Caco-2 (cell line): ENCODE data around the gene C2orf42. TPM values are rescaled to one million over a fixed set of nuclear protein-coding genes. Genes with fewer than 3 reads are reported as not detected.
"Not testable (repeated sequence)": the region's sequence is repeated elsewhere in the genome, so short reads cannot be mapped to it uniquely, and the experiment has no call there.

Source experiments
- BruUV-seq: library from RNA; stranded (reverse); fragments of 400-500 nt; replicated peaks from 2 replicates; lab custom pipeline; 2021; lab: Mats Ljungman, UMichigan
- CTCF ChIA-PET: fragments of 300-600 bp; sonication (Branson Sonifier 250); formaldehyde crosslinking; loops from one replicate; lab custom pipeline; 2022; ENCODE audit warnings: antibody characterized with exemption; lab: Charles Lee
- POLR2A ChIA-PET: fragments of 300-600 bp; sonication (Branson Sonifier 250); formaldehyde crosslinking; loops from one replicate; lab custom pipeline; 2022; ENCODE audit warnings: antibody characterized with exemption; lab: Charles Lee
- DNase-seq, 2 experiments: peaks; one replicate each; pipeline versions ENCODE4 v3.0.0 to v3.0.0-alpha.2; 2020 to 2022
- H3K27me3 ChIP-seq: replicated peaks from 2 replicates; pipeline ENCODE4 v1.6.0; 2011; ENCODE audit warnings: low read length; ENCODE audit not compliant: control insufficient read depth, insufficient read depth
- H3K36me3 ChIP-seq: 2 replicates; pipeline ENCODE4 v1.5.1; 2011; ENCODE audit warnings: low read length; ENCODE audit not compliant: control insufficient read depth, insufficient read depth
- H3K4me1 ChIP-seq: fragments of 250-450 bp; sonication (Bioruptor Pico); 2 replicates; pipeline ENCODE4 v1.5.1; 2020; ENCODE audit warnings: mild to moderate bottlenecking
- H3K4me3 ChIP-seq: 2 replicates; pipeline ENCODE4 v1.5.1; 2011; ENCODE audit warnings: low read depth, mild to moderate bottlenecking, control low read depth, low read length
- H3K9me3 ChIP-seq: fragments of 250-450 bp; sonication (Bioruptor Pico); 2 replicates; pipeline ENCODE4 v1.5.1; 2020; ENCODE audit warnings: mild to moderate bottlenecking, moderate library complexity
- H3K27ac Mint-ChIP-seq: one replicate; pipeline ENCODE4 v1.8.0; 2022; ENCODE audit warnings: mixed read lengths; ENCODE audit not compliant: unreplicated experiment
- H3K27me3 Mint-ChIP-seq: one replicate; pipeline ENCODE4 v1.8.0; 2022; ENCODE audit warnings: mixed read lengths; ENCODE audit not compliant: insufficient read depth, unreplicated experiment
- H3K36me3 Mint-ChIP-seq: one replicate; pipeline ENCODE4 v1.8.0; 2022; ENCODE audit warnings: mild to moderate bottlenecking, mixed read lengths; ENCODE audit not compliant: insufficient read depth, unreplicated experiment
- H3K4me1 Mint-ChIP-seq: one replicate; pipeline ENCODE4 v1.8.0; 2022; ENCODE audit warnings: low read depth, mixed read lengths; ENCODE audit not compliant: unreplicated experiment
- H3K4me3 Mint-ChIP-seq: one replicate; pipeline ENCODE4 v1.8.0; 2022; ENCODE audit warnings: mild to moderate bottlenecking, moderate library complexity, mixed read lengths; ENCODE audit not compliant: unreplicated experiment
- H3K9me3 Mint-ChIP-seq: one replicate; pipeline ENCODE4 v1.8.0; 2022; ENCODE audit warnings: mixed read lengths; ENCODE audit not compliant: unreplicated experiment
- CTCF ChIP-seq, 2 experiments: fragments of 200-600 bp in 1 of 2; IDR thresholded peaks; 1 replicate in 1 of 2; 2 replicates in 1 of 2; pipeline versions ENCODE4 v1.5.1 to v1.8.0; 2011 to 2022; ENCODE audit warnings: antibody characterized with exemption in 1 of 2, control low read depth in 1 of 2, inconsistent platforms in 1 of 2, low read depth in 1 of 2, low read length in 1 of 2, mild to moderate bottlenecking in 1 of 2, moderate library complexity in 1 of 2; ENCODE audit not compliant: insufficient read depth in 1 of 2, severe bottlenecking in 1 of 2, unreplicated experiment in 1 of 2
- intact Hi-C: fragments of 100-400 bp; cut with micrococcal nuclease; formaldehyde crosslinking; loops from one replicate; pipeline ENCODE4 v1.10.0; 2022; ENCODE audit not compliant: unreplicated experiment
- total RNA-seq: library from RNA; stranded (reverse); gene quantifications from 2 replicates; pipeline ENCODE4 v1.2.3, GENCODE V29; 2022

The C2orf42 gene
- total RNA-seq, 1 experiment from 2014 or later: 14.8 TPM

GRCh38 chr2:70141902-70142589 is 48.8 kb downstream of the C2orf42 start:
- intact Hi-C loops: loop anchor here (1.0 to 5.0 kb wide), 8 partner anchors 17 to 407 kb away; partner anchors contain the start of genes C2orf42, PCBP1 and SNRPG
- peak; percentile 90 to 91 for DNase-seq

GRCh38 chr2:70141212-70141901 is 49.5 kb downstream of the C2orf42 start:
- H3K4me1 Mint-ChIP-seq: peaks cover 33% of the 10 kb centered on the region
- no peaks in the 10 kb centered on the region for H3K27me3 Mint-ChIP-seq
- POLR2A ChIA-PET: interaction anchor here (0.6 to 4.5 kb wide), 9 partner anchors 8 to 227 kb away, joined by 3 to 49 read pairs (median 12); partner anchors contain the start of genes C2orf42 and MXD1
- H3K4me3 Mint-ChIP-seq: peak overlapping the region; percentile 83
- BruUV-seq: TSS peak; percentile 89
- DNase-seq: peak; percentile 91 to 94
- CTCF ChIA-PET: interaction anchor here (0.6 to 2.8 kb wide), 5 partner anchors 17 to 163 kb away, joined by 4 to 11 read pairs (median 6); no protein-coding TSS in a partner anchor
- peak in 1 of 2 experiments; percentile 64 for TF ChIP-seq CTCF (IDR thresholded peaks at IDR 0.05; ENCODE audit: insufficient read depth in 1 of 2, low read depth in 1 of 2, low read length in 1 of 2, severe bottlenecking in 1 of 2, unreplicated experiment in 1 of 2)
- intact Hi-C loops: loop anchor here (1.0 to 5.0 kb wide), 2 partner anchors 16 to 151 kb away; partner anchors contain the start of gene SNRPG
- H3K9me3 Mint-ChIP-seq: peaks cover 7% of the 10 kb centered on the region
- peak overlapping the region; percentile 99 for H3K27ac Mint-ChIP-seq
- H3K9me3 ChIP-seq: no peaks in the 10 kb centered on the region
- peaks cover 46% of the 10 kb centered on the region for H3K4me1 ChIP-seq
- no peaks in the 10 kb centered on the region for H3K36me3 ChIP-seq
- peak overlapping the region; percentile 64 for H3K4me3 ChIP-seq
- no peaks in the 10 kb centered on the region for H3K27me3 ChIP-seq
- peaks cover 23% of the 10 kb centered on the region for H3K36me3 Mint-ChIP-seq

More at GRCh38 chr2:70141902-70142589, 48.8 kb downstream of the C2orf42 start:
- peaks cover 28% of the 10 kb centered on the region for H3K4me1 Mint-ChIP-seq
- ChIA-PET CTCF (interaction anchor here (0.6 to 2.8 kb wide), 10 partner anchors 17 to 228 kb away, joined by 3 to 11 read pairs (median 6); no protein-coding TSS in a partner anchor), POLR2A (interaction anchor here (0.6 to 4.5 kb wide), 15 partner anchors 9 to 379 kb away, joined by 3 to 49 read pairs (median 7); partner anchors contain the start of genes C2orf42 and MXD1)
- H3K27me3 ChIP-seq: no peaks in the 10 kb centered on the region
- no TSS peak for BruUV-seq
- H3K27ac Mint-ChIP-seq: peak overlapping the region; percentile 99
- H3K4me3 Mint-ChIP-seq: peak overlapping the region; percentile 83
- peaks cover 22% of the 10 kb centered on the region for H3K36me3 Mint-ChIP-seq
- peaks cover 7% of the 10 kb centered on the region for H3K9me3 Mint-ChIP-seq
- H3K9me3 ChIP-seq: no peaks in the 10 kb centered on the region
- H3K27me3 Mint-ChIP-seq: no peaks in the 10 kb centered on the region
- H3K36me3 ChIP-seq: no peaks in the 10 kb centered on the region
- no peak for TF ChIP-seq CTCF (IDR thresholded peaks at IDR 0.05; ENCODE audit: insufficient read depth in 1 of 2, low read depth in 1 of 2, low read length in 1 of 2, severe bottlenecking in 1 of 2, unreplicated experiment in 1 of 2)
- H3K4me1 ChIP-seq: peaks cover 39% of the 10 kb centered on the region
- H3K4me3 ChIP-seq: peak overlapping the region; percentile 64

GRCh38 chr2:70140791-70141211 is 50.0 kb downstream of the C2orf42 start:
- H3K27me3 ChIP-seq: no peaks in the 10 kb centered on the region
- BruUV-seq: no TSS peak
- intact Hi-C loops: loop anchor here (1.0 to 5.0 kb wide), 2 partner anchors 16 to 152 kb away; partner anchors contain the start of gene SNRPG
- H3K36me3 ChIP-seq: no peaks in the 10 kb centered on the region
- Mint-ChIP-seq H3K9me3 (peaks cover 7% of the 10 kb centered on the region), H3K36me3 (peaks cover 28% of the 10 kb centered on the region), H3K4me3 (peak overlapping the region; percentile 83), H3K4me1 (peaks cover 38% of the 10 kb centered on the region), H3K27me3 (no peaks in the 10 kb centered on the region), H3K27ac (peak overlapping the region; percentile 99)
- ChIA-PET POLR2A (interaction anchor here (0.6 to 4.5 kb wide), 8 partner anchors 8 to 226 kb away, joined by 3 to 49 read pairs (median 18); partner anchors contain the start of gene MXD1), CTCF (interaction anchor here (1.5 to 1.8 kb wide), 2 partner anchors 16 to 56 kb away, joined by 4 to 6 read pairs; no protein-coding TSS in a partner anchor)
- H3K4me3 ChIP-seq: no peak overlapping the region; the same call in 1 of the 2 replicates
- peak in 1 of 2 experiments; percentile 78 for TF ChIP-seq CTCF (IDR thresholded peaks at IDR 0.05; ENCODE audit: insufficient read depth in 1 of 2, low read depth in 1 of 2, low read length in 1 of 2, severe bottlenecking in 1 of 2, unreplicated experiment in 1 of 2)
- H3K4me1 ChIP-seq: peaks cover 49% of the 10 kb centered on the region
- no peak for DNase-seq
- no peaks in the 10 kb centered on the region for H3K9me3 ChIP-seq

GRCh38 chr2:70134323-70134983 is 56.4 kb downstream of the C2orf42 start:
- H3K27me3 ChIP-seq, H3K4me3 ChIP-seq, DNase-seq, H3K9me3 ChIP-seq, H3K27me3 Mint-ChIP-seq, intact Hi-C loops, BruUV-seq, H3K4me3 Mint-ChIP-seq, H3K9me3 Mint-ChIP-seq, H3K36me3 ChIP-seq: not testable (repeated sequence)
- peaks cover 58% of the 10 kb centered on the region for H3K4me1 ChIP-seq
- peak overlapping the region; percentile 94 for H3K27ac Mint-ChIP-seq
- peaks cover 16% of the 10 kb centered on the region for H3K36me3 Mint-ChIP-seq
- ChIA-PET CTCF (interaction anchor here (1.1 kb wide), 1 partner anchor 26 kb away, joined by 3 read pairs; no protein-coding TSS in a partner anchor), POLR2A (interaction anchor here (2.1 to 2.7 kb wide), 2 partner anchors 10 to 221 kb away, joined by 14 to 22 read pairs; partner anchors contain the start of gene MXD1)
- H3K4me1 Mint-ChIP-seq: peaks cover 55% of the 10 kb centered on the region
